NCI-H2196 treated with DMSO at 0.1 percent for 48 hours (cell line): Measurements from ENCODE around the gene ITGA7.

ENCODE experiments used
- DNase-seq: peaks from one replicate; lab custom pipeline; 2025; ENCODE audit not compliant: unreplicated experiment; lab: John Stamatoyannopoulos, UW

Gene ITGA7, protein sequence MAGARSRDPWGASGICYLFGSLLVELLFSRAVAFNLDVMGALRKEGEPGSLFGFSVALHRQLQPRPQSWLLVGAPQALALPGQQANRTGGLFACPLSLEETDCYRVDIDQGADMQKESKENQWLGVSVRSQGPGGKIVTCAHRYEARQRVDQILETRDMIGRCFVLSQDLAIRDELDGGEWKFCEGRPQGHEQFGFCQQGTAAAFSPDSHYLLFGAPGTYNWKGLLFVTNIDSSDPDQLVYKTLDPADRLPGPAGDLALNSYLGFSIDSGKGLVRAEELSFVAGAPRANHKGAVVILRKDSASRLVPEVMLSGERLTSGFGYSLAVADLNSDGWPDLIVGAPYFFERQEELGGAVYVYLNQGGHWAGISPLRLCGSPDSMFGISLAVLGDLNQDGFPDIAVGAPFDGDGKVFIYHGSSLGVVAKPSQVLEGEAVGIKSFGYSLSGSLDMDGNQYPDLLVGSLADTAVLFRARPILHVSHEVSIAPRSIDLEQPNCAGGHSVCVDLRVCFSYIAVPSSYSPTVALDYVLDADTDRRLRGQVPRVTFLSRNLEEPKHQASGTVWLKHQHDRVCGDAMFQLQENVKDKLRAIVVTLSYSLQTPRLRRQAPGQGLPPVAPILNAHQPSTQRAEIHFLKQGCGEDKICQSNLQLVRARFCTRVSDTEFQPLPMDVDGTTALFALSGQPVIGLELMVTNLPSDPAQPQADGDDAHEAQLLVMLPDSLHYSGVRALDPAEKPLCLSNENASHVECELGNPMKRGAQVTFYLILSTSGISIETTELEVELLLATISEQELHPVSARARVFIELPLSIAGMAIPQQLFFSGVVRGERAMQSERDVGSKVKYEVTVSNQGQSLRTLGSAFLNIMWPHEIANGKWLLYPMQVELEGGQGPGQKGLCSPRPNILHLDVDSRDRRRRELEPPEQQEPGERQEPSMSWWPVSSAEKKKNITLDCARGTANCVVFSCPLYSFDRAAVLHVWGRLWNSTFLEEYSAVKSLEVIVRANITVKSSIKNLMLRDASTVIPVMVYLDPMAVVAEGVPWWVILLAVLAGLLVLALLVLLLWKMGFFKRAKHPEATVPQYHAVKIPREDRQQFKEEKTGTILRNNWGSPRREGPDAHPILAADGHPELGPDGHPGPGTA

DNA sequence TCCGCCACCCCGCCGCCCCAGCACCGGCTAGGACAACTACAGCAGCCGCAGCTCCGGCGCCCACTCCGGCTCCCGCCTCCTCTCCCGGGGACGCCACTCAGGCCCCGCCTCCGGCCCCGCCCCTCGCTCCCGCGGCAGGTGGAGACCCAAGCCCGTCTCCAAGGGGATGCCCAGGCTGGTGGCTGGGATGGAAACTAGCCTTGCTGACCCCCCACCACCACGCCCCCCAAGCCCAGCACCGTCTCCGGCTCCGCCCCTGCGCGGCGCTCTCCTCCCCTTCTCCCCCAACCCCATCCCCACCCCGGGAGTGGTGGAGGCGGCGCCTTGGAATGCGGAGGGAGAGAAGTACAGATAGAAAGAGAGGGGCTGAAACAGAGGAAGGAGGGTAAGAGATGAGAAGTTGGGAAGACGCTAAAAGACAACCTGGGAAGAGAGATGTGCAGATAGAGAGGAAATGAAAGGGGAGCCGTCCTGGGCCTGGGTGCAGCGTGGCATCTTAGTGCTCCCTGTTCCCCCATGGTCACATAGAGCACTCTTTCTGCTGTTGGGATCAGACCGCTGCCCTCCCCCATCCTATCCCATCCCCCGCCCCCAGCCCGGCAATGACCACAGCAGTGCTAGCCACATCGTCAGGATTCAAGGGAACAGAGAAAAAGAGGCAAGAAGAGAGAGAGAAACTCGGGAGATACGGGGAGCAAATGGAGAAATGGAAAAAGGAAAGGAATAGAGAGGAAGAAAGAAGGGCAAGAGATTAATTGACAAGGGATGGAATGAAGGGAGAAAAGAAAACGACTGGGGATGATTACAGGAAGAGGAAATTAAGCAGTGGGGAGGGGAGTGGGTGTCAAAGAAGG is at the start of gene ITGA7:
ITGA7 (minus strand) TSS at position 64 of the 854 bp plus-strand sequence. CDS start 222 bp downstream, outside the sequence.
- peak; percentile 13 for DNase-seq

DNA sequence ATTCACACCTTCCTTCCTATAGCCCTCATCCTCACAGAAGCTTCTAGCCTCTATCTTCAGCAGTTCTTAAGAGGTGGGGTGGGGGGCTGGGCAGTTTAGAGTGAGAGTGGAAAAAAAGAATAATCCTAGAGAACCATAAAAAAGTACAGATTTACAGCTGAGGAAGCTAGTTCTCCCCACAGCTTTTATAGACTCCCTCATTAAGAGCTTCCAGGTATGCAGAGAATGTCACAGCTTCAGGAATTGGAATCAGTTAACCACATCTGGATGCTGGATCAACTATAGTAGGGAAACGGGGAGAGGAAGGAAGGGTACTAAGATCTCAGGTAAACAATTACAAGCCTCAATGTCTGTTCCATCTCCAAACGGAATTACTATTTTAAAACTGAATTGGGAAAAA is 47.5 kb upstream of the ITGA7 start:
- no peak for DNase-seq

DNA sequence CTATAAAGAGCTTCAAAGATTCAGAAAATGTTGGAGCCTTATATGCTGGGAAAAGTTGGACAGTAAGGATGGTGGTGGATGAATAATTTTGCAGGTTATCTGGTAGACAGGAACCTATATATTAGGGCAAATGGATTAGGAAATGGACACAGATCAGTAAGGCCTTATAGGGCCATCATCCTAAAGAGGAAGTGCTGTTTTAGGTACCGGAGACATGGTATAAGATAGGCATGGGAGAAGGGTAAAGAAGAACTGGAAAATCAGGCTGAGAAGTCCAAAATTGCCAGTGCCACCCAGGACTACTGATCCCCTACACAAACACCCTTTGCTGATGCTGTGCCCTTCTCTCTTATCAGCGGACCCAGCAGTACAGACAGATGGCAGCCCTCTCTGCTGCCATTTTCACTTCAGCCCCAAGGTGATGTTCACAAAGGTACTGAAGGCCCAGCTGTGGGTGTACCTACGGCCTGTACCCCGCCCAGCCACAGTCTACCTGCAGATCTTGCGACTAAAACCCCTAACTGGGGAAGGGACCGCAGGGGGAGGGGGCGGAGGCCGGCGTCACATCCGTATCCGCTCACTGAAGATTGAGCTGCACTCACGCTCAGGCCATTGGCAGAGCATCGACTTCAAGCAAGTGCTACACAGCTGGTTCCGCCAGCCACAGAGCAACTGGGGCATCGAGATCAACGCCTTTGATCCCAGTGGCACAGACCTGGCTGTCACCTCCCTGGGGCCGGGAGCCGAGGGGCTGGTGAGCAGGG is 40.7 kb upstream of the ITGA7 start:
- no peak for DNase-seq

DNA sequence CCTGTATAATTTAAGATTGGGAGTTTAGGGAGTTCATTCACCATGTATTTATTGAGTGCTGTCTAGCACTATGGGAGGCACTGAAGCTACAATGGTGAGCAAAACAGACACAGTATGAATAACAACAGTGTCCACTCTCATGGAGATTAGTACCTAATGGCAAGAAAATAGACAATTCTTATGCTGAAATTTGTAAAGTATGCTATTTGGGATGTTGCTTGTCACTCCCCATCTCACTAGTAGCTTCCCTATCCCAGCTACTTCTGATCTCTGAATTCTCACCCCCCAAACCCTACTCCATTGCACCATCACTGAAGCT is 39.2 kb upstream of the ITGA7 start:
- DNase-seq: no peak

DNA sequence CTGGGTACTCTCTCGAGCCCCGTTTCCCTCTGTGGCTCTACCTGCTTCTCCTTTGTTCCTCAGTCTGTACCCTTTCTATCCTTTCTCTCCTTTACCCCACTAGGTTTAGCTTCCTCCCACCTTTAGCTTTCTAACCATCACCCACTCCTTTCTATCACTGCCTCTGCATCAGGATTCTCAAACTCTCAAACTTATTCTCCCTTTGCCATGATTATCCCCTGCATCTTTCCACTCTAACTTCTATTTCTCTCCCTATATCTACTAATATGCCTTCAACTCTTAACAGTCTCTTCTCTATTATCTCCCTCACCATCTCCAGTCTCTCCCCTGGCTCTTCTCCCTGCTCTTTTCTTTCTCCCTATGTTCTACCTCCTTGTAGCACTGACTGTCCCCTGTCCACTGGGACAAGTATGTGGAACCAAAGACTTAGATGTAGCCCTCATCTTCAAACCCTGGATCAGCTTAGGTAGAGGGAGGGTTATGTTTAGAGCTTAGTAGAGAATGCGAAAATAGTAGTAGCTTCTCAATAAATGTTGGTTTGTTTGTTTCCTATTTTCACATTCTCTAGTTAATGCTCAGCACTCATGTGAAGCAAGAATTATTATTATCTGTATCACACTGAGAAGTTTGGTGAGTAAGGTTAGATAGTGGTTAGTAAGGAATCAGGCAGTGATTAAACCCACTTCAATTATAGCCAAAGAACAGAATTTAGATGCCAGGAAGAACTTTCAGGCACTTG is 38.6 kb upstream of the ITGA7 start:
- DNase-seq: no peak

DNA sequence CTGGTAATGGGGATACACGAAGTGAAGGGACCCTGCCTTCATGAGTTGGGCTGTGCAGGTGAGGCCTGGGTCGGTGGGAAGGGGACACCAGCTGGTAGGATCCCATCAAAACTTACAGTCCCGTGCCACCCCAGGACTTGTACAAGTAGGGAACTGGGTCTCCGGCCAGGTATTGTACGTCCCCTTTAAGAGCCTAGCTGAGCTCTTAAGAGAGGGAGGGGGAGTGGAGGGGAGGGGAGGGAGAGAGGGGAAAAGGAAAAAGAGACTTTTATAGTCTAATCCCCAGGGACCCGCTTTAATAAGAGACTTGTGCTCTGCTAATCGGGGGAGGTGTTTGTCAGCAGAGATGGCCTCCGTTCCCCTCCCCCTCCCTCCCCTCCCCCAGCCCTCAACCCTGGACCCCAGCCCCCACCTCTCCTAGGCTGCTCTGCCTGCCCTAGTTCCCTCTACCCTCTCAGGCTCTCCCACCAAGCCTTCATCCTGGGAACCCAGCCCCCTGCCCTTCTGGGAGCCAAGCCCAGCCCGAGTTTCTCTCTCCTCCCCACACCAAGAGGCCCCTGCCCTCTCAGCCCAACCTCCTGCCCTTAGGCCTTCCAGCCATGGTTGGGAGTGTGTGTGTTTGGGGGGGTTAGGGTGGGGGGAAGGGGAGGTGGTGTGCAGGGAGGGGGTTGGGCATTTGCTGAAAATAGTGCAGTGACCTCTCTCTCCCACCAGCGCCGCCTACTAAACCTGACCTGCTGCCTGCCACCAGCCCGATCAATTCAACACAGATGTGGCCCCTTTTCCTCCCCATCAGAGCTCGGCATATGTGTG is 37.9 kb upstream of the ITGA7 start:
- DNase-seq: no peak

DNA sequence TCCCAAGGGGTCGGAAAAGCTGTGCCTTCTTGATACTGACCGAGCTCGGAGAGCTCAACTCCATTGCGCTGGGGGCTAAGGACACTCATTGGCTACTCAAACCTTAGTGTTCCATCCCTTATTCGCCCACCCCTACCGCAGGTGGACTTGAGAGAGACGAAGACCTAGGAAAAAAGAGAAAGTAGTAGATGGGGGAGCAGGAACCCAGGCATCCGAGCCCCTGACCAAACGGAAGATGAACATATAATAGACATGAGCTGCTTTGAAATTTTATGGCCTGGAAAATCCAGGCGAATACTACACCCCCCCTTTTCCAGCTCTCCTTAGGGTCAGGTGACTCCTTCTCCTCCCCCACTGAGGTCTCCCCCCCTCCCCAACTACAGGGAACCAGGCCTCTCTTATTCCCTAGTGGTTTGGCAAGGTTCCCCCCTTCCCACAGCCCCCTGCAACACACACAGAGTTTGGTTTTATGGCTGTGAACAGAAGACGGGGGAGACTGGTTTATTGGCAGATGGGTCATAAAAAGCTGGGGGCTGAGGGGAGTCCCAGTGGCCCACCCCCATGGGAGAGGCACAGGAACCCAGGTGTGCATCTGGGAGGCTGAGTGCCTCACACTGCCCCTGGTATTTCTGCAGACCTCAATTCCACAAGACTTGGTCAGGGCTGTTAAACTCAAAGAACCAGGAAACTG is 36.8 kb upstream of the ITGA7 start:
- DNase-seq: no peak

DNA sequence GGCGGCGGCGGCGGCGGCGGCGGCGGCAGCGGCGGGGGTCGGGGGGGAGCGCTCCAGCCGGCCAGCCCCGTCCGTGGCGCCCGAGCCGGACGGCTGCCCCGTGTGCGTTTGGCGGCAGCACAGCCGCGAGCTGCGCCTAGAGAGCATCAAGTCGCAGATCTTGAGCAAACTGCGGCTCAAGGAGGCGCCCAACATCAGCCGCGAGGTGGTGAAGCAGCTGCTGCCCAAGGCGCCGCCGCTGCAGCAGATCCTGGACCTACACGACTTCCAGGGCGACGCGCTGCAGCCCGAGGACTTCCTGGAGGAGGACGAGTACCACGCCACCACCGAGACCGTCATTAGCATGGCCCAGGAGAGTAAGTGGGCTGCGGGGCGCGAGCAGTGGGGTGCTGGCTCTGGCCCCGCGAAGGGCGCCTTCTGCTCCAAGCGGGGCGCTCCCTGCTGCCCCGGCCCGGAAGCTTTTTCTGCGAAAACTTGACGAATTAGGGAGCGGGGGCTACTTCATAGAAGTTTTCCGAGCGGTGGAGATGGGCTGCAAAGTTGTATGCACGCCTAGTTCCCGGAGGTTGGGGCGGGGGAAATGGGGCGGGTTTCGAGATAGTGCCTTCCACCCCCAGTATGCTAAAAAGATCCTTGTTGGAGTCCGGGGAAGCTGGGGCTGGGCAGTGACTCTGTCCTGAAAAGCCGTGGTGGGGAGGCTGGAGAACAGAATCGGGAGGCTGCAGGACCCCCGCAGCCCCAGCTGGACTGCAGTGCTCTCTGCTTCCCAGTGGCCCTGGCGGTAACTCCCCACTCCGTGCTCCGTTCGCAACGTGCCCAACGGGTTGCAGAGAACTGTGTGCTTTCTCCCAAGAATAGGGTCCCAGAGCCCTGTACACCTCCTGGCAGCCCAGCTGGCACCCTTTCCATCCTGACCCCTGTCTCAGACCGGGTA is 36.0 kb upstream of the ITGA7 start:
- DNase-seq: peak; percentile 19

DNA sequence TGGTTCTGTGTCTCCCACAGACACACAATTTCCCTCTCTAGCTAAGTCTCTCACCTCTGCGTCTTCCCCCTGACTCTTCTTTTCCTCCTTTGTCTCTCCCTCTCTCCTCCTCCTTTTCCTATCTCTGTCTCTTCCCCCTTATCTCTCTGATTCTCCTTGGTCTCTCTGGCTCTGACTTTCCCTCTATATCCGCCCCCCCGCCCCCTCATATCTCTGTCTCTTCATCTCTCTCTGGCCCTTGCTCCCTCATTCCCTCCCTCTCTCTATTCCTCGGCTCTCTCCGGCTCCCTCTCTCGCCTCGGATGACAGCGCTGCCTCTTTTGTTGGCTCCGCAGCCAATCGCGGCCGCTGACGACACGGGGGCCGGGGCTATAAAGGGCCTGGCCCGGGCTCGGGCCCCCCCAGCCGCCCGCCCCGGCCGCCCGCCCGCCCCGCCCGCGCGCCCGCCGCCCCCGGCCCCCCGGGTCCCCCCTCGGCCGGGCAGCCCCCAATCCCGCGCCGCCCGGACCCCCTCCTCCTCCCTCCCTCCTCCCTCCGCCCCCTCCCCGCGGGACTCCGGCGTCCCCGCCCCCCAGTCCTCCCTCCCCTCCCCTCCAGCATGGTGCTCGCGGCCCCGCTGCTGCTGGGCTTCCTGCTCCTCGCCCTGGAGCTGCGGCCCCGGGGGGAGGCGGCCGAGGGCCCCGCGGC is 35.2 kb upstream of the ITGA7 start, which contains the start of gene GDF11:
GDF11 (plus strand) TSS at position 404 of the 687 bp plus-strand sequence; CDS start at position 599, 195 bp downstream.
- peak; percentile 59 for DNase-seq

DNA sequence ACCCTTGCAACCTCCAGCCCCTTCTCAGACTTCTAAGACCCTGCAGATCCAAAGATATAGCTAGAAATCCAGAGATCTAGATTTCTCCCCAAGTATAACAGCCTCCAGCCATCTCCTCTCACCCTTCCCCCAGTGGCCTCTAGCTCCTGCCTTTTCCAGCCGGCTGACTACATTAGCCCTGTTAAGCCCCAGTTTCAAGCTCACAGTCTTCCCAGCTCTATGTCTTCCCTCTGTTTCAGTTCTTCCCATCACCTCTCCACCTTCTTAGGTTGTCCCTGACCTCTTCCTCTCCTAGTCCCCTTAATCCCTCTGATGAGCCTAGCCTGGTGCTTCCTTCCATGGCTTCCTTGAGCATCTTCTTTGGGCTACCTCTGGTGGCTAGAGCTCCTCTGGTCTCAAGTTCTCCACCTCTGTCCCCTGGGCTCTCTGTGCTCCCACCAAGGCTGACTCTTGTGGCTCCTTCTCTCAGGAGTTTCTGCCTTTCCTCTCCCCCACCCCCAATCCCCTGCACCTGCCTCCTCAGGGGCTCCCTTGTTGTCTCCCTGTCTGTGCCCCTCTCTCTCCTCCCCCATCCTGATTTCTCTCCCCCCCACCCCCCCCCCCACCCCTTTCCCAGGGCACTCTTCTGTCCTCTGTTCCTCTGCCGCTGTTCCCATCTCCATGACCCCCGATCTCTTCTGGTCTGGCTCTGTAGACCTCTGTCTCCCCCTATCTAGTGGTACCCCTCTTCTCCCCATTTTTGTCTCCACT is 34.4 kb upstream of the ITGA7 start:
- DNase-seq: no peak

DNA sequence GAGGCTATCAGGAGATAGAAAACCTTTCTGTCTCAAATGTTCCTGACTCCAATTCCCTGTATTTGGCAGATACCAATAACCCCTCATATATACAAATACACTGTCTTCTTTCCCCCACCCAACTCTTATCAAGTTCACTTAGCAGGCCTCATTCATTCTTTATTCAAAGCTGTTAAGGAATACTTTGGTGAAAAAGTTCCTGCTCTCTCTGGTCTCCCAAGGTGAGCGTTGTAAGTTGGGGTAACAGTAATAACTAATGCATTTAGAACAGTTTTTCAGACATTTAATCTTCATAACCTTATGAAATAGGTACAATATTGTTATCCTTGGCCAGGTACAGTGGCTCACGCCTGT is 31.3 kb upstream of the ITGA7 start:
- peak; percentile 56 for DNase-seq

DNA sequence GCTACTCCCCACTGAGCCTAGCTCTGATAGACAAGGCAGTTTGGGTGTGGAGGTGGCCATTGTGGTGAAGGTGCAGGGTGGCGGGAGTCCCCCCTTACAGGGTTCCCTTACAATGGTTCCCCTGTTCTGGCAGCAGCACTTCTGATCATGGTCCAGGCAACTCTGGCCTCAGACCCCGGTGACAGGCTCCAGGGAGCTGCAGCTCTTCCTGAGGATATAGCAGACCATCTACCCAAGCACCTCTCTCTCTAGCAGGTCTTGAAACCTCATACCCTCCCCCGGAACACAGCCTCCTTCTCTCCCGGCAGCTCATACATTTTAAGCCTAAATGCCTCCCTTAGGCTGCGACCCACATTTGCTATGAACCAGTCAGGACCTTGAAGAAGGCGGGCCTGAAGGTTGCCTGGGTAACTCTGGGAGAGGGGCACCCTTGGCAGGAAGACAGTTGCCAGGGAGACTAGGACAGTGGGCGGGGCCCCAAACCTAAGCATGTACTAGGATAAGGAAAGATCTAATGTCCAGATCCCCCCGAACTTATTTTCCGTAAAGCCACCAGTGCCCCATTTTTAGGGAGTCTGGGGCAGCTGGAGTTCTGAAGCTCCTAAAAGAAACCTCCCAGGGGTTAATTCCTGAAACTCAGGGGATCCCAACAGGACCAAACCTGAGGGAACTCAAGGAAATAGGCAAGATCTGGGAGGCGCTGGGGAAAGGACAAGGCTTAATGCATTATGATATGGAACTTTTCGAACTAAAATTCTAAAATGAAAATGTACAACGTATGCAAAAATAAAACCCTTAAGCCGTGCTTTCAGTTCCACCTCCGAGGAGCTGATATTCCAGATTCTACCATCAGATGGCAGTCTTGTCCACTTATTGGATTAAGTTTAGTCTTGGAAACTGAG is 30.7 kb upstream of the ITGA7 start:
- DNase-seq: peak; percentile 77

DNA sequence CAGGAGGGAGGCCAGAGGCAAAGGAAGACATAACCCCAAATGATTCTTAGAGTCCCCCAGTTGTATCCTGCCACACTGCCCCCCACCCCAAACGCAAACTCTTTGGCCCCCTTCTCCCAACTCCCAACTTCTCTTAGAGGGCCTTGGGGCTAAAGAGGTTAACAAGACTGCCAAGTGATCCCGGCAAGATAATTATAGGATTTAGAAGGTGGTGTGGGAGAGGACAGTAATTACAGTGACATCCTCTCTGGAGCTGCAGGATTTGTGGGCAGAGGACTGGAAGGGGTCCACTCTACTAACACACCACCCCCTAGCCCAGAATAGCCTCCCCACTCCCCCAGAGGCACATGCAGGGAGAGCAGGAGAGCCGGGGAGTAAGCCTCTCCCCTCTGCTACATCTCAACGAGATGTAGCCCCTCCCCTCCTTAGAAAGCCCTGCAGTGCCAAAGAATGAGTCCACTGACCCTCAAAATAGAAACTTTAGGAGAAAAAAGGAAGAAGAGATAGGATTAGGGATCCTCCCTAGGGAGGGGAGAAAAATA is 29.9 kb upstream of the ITGA7 start:
- no peak for DNase-seq
